IPS-15b (cell line): Measurements from ENCODE around the gene TBC1D8.

Experiments
- H3K27me3 ChIP-seq: one replicate; pipeline ENCODE4 v1.6.1; 2013; ENCODE audit warnings: low read length; ENCODE audit not compliant: control insufficient read depth, insufficient read depth
- H3K36me3 ChIP-seq: one replicate; pipeline ENCODE4 v1.6.1; 2013; ENCODE audit warnings: low read length; ENCODE audit not compliant: control insufficient read depth, insufficient read depth
- H3K4me1 ChIP-seq: one replicate; pipeline ENCODE4 v1.6.1; 2013; ENCODE audit warnings: mild to moderate bottlenecking, low read length; ENCODE audit not compliant: control insufficient read depth, insufficient read depth
- H3K4me3 ChIP-seq: one replicate; pipeline ENCODE4 v1.5.1; 2013; ENCODE audit warnings: low read depth, low read length
- H3K9ac ChIP-seq: one replicate; pipeline ENCODE4 v1.6.1; 2013; ENCODE audit warnings: low read depth, mild to moderate bottlenecking, low read length
- H3K9me3 ChIP-seq: one replicate; pipeline ENCODE4 v1.6.1; 2013; ENCODE audit warnings: mild to moderate bottlenecking, low read length; ENCODE audit not compliant: control insufficient read depth, insufficient read depth

Gene TBC1D8

GRCh38 chr2:101007415-101008345 is 143.5 kb downstream of the TBC1D8 start:
- peaks cover 12% of the 10 kb centered on the region for H3K4me1 ChIP-seq
- no peaks in the 10 kb centered on the region for H3K9me3 ChIP-seq
- peaks cover 46% of the 10 kb centered on the region for H3K36me3 ChIP-seq
- H3K9ac ChIP-seq: no peak overlapping the region
- no peak overlapping the region for H3K4me3 ChIP-seq
- H3K27me3 ChIP-seq: no peaks in the 10 kb centered on the region

DNA sequence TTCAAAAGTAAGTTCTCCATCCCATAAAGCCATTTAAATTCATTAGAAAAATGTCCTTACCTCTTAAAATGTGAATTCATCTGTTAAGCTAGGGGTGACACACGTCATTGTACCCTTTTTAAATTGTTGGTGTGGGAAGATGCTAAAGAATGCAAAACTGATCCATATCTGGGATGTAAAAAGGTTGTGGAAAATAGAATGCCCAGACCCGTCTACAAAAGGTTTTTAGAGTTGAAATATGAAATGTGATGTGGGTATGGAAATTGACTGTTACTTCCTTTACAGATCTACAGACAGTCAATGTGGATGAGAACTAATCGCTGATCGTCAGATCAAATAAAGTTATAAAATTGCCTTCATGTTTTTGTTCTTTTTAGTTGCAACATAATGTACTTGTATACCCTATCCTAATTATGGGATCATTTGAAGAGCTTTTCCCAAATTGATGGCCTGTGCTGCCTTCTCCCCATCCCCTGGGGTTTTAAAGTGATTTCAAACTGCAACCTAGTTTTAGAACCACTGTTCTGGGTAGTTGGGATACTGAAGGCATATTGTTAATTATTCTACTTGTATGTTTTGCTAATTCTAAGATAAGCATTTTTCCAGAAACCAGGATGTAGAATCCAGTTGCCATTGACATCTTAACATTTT is 145.0 kb downstream of the TBC1D8 start:
- Histone ChIP-seq H3K36me3 (peaks cover 47% of the 10 kb centered on the region), H3K9ac (no peak overlapping the region), H3K9me3 (no peaks in the 10 kb centered on the region), H3K4me3 (no peak overlapping the region), H3K27me3 (peaks cover under 1% of the 10 kb centered on the region), H3K4me1 (peaks cover 12% of the 10 kb centered on the region)

DNA sequence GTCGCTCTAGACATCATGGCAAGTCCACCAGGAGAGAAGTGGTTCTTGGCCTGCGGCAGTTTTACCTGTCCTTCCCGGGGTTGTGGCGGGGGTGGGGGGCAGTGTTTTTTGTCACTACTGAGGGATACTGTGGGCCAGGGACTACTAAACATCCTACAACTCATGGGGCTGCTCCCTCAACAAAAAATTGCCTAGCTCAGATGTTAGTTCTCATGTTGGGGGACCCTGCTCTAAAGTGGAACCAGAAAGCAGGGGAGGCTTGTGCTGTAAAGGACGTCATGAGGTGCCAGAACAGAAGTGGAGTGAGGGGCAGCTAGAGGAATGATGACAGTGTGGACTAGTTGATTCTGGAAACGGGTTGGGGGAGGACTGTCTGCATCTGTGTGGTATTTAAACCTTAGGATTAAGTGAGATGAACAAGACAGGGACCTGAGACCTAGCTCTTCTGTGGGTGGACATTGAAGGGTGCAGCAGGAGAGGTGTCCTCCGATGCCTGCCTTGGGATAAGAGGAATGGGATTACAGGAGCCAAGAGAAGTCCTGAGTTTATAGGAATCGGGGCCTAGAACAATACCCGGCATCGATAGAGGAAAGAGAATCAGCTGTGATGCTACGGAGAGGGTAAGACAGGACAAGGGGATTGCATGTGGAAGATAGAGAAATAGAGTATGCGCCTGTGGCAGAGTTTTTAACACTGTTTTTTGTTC is 146.4 kb downstream of the TBC1D8 start:
- Histone ChIP-seq H3K4me1 (peaks cover 12% of the 10 kb centered on the region), H3K36me3 (peaks cover 47% of the 10 kb centered on the region), H3K27me3 (peaks cover 6% of the 10 kb centered on the region), H3K9me3 (no peaks in the 10 kb centered on the region), H3K4me3 (no peak overlapping the region), H3K9ac (peak overlapping the region; percentile 98)

- Histone ChIP-seq H3K4me3 (peak overlapping the region; percentile 95), H3K9ac (peak overlapping the region; percentile 98), H3K9me3 (no peaks in the 10 kb centered on the region), H3K36me3 (peaks cover 47% of the 10 kb centered on the region), H3K4me1 (peaks cover 12% of the 10 kb centered on the region), H3K27me3 (peaks cover 6% of the 10 kb centered on the region)
Measured at GRCh38 chr2:101003278-101003775, 147.9 kb downstream of the TBC1D8 start.

- Histone ChIP-seq H3K36me3 (peaks cover 45% of the 10 kb centered on the region), H3K4me1 (peaks cover 12% of the 10 kb centered on the region), H3K4me3 (peak overlapping the region; percentile 95), H3K9ac (peak overlapping the region; percentile 98), H3K9me3 (no peaks in the 10 kb centered on the region), H3K27me3 (peaks cover 6% of the 10 kb centered on the region)
Measured at GRCh38 chr2:101002562-101003277, 148.5 kb downstream of the TBC1D8 start.

- H3K27me3 ChIP-seq: peaks cover 6% of the 10 kb centered on the region
- H3K4me1 ChIP-seq: peaks cover 8% of the 10 kb centered on the region
- H3K4me3 ChIP-seq: peak within 1 kb of the TSS; percentile 95
Measured at GRCh38 chr2:101001691-101002561, 149.3 kb downstream of the TBC1D8 start, which contains the start of gene RPL31. RPL31 (plus strand) TSS chr2:101002289; CDS start chr2:101002702, 413 bp downstream.

GRCh38 chr2:100999995-101000394 is 151.2 kb downstream of the TBC1D8 start:
- peaks cover 23% of the 10 kb centered on the region for H3K36me3 ChIP-seq
- H3K4me3 ChIP-seq: no peak overlapping the region
- peaks cover 6% of the 10 kb centered on the region for H3K27me3 ChIP-seq

More at GRCh38 chr2:101001691-101002561, 149.3 kb downstream of the TBC1D8 start, which contains the start of gene RPL31:
- Histone ChIP-seq H3K36me3 (peaks cover 37% of the 10 kb centered on the region), H3K9ac (peak within 1 kb of the TSS; percentile 98), H3K9me3 (no peaks in the 10 kb centered on the region)

GRCh38 chr2:100998235-100998573 is 153.0 kb downstream of the TBC1D8 start:
- Histone ChIP-seq H3K27me3 (peaks cover 6% of the 10 kb centered on the region), H3K36me3 (peaks cover 5% of the 10 kb centered on the region), H3K4me1 (no peaks in the 10 kb centered on the region), H3K9ac (no peak overlapping the region), H3K4me3 (no peak overlapping the region), H3K9me3 (no peaks in the 10 kb centered on the region)

More at GRCh38 chr2:100999995-101000394, 151.2 kb downstream of the TBC1D8 start:
- no peak overlapping the region for H3K9ac ChIP-seq
- H3K4me1 ChIP-seq: peaks cover 8% of the 10 kb centered on the region
- H3K9me3 ChIP-seq: no peaks in the 10 kb centered on the region

GRCh38 chr2:100997509-100998234 is 153.5 kb downstream of the TBC1D8 start:
- Histone ChIP-seq H3K36me3 (peaks cover 1% of the 10 kb centered on the region), H3K27me3 (peaks cover 6% of the 10 kb centered on the region), H3K9ac (no peak overlapping the region), H3K4me3 (no peak overlapping the region), H3K9me3 (no peaks in the 10 kb centered on the region), H3K4me1 (no peaks in the 10 kb centered on the region)
